ENCODE data around the gene PILRA.

Gene PILRA

DNA sequence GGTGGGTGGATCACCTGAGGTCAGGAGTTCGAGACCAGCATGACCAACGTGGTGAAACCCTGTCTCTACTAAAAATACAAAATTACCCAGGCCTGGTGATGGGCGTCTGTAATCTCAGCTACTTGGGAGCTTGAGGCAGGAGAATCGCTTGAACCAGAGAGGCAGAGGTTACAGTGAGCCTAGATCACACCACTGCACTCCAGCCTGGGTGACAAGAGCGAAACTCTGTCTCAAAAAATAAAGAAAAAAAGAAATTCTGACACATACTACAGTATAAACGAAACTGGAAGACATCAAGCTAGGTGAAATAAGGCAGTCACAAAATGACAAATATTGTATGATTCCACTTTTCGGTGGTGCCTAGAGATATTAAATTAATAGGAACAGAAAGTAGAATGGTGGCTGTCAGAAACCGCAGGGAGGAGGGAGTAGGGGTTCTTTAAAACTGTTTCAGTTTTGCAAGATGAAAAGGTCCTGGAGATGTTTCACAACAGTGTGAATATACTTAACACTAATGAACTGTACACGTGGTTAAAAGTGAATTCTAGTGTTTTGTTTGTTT, 23.2 kb downstream of the PILRA start:
- no peaks in the 10 kb centered on the region for H3K27me3 ChIP-seq (replicated peaks in 2 of 5; ENCODE audit: control insufficient read depth in 4 of 5, insufficient read depth in 5 of 5, low read length in 4 of 5)
- no peaks in the 10 kb centered on the region for H3K9me3 ChIP-seq (ENCODE audit: control extremely low read depth in 1 of 5, control insufficient read depth in 4 of 5, insufficient read depth in 2 of 5, low read depth in 1 of 5, low read length in 4 of 5)
- POLR2A ChIA-PET = no interaction called here
- H3K27ac ChIP-seq (ENCODE audit: insufficient read depth in 1 of 2, low read depth in 1 of 2, low read length in 2 of 2, poor library complexity in 1 of 2, severe bottlenecking in 2 of 2) = no peak overlapping the region
- H3K4me3 ChIP-seq (ENCODE audit: control insufficient read depth in 1 of 7, extremely low read depth in 1 of 7, insufficient read depth in 4 of 7, low read depth in 2 of 7, low read length in 6 of 7) = no peak overlapping the region
- peak in 2 of 3 donors; percentile 47 to 59 for DNase-seq
- peaks cover 0 to 4% (median 0%) of the 10 kb centered on the region in 4 experiments for H3K4me1 ChIP-seq (ENCODE audit: control extremely low read depth in 1 of 4, control insufficient read depth in 4 of 4, insufficient read depth in 4 of 4, low read length in 3 of 4)
- CTCF ChIA-PET = interaction anchor here (0.6 to 1.2 kb wide), 3 partner anchors 36 to 41 kb away, joined by 3 to 4 read pairs (median 3); no protein-coding TSS in a partner anchor
- WGBS (ENCODE audit: insufficient coverage) = 87% methylated on average over 5 of the region's 9 CpGs
- H3K36me3 ChIP-seq (ENCODE audit: control insufficient read depth in 4 of 4, insufficient read depth in 4 of 4, low read length in 3 of 4) = no peaks in the 10 kb centered on the region

DNA sequence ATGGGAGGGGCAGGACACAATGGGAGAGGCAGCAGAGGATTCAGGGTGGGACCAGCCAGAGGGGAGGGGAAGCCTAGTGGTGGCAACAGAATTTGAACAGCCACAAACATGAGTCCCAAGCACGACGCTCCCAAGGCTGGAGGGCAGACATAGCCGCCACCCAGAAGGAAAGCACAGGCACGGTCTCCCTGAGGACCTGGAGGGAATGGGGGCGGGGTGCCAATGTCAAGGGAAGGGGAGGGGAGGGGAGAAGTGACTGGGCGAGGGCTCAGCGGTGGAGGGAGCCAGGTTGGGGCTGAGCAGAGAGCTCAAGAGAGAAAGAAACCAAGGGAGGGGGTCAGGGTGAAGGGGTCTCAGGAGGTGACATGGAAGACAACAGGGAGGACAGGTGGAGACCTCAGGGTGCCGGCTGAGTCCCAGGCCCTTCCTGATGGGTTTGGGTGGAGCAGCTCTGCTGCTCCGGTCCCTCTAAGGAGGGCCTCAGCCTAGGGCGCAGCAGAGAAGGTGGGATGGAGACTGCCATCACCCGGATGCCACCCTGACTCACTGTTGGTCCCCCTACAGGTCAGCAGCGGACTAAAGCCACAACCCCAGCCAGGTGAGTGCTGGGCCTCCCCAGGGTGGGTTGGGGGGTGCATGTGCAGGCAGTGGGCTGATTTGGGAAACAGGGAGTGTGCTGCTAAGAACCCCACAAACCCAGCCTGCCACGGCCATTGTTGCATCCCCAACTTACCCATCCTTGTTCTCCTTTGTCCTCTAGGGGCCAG, 24.2 kb downstream of the PILRA start:
- peaks cover 0 to 4% (median 0%) of the 10 kb centered on the region in 4 experiments for H3K4me1 ChIP-seq (ENCODE audit: control extremely low read depth in 1 of 4, control insufficient read depth in 4 of 4, insufficient read depth in 4 of 4, low read length in 3 of 4)
- ChIA-PET CTCF (interaction anchor here (1.4 to 1.7 kb wide), 2 partner anchors 10 to 50 kb away, joined by 3 to 8 read pairs; no protein-coding TSS in a partner anchor), POLR2A (no interaction called here)
- DNase-seq = no peak
- H3K9me3 ChIP-seq (ENCODE audit: control extremely low read depth in 1 of 5, control insufficient read depth in 4 of 5, insufficient read depth in 2 of 5, low read depth in 1 of 5, low read length in 4 of 5) = no peaks in the 10 kb centered on the region
- no peak overlapping the region for H3K27ac ChIP-seq (ENCODE audit: insufficient read depth in 1 of 2, low read depth in 1 of 2, low read length in 2 of 2, poor library complexity in 1 of 2, severe bottlenecking in 2 of 2)
- WGBS (ENCODE audit: insufficient coverage) = 97% methylated on average over 11 of the region's 13 CpGs
- no peak overlapping the region for H3K4me3 ChIP-seq (ENCODE audit: control insufficient read depth in 1 of 7, extremely low read depth in 1 of 7, insufficient read depth in 4 of 7, low read depth in 2 of 7, low read length in 6 of 7)
- no peaks in the 10 kb centered on the region for H3K36me3 ChIP-seq (ENCODE audit: control insufficient read depth in 4 of 4, insufficient read depth in 4 of 4, low read length in 3 of 4)
- H3K27me3 ChIP-seq (replicated peaks in 2 of 5; ENCODE audit: control insufficient read depth in 4 of 5, insufficient read depth in 5 of 5, low read length in 4 of 5) = no peaks in the 10 kb centered on the region

DNA sequence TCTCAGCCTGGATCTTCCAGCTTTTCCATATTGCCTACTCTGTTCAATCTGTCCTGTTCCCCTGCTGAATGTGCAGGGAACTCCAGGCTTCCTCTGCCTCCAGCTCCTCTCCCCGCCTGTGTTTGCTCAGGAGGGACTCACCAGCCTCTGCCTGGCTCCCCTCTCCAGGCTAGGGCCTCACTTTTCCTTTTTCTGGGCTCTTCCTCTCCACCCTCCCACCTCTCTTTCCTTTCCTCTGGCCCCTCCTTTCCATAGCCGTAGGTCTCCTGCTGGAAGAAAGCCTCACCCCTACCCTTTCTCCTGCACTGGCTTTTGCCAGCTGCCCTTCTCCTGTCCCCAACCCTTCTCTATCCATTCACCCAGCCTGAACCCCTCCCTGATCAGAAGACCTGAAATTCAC, 25.0 kb downstream of the PILRA start:
- 79% methylated on average over 2 of the region's 2 CpGs for WGBS (ENCODE audit: insufficient coverage)
- H3K36me3 ChIP-seq (ENCODE audit: control insufficient read depth in 4 of 4, insufficient read depth in 4 of 4, low read length in 3 of 4) = no peaks in the 10 kb centered on the region
- H3K27me3 ChIP-seq (replicated peaks in 2 of 5; ENCODE audit: control insufficient read depth in 4 of 5, insufficient read depth in 5 of 5, low read length in 4 of 5) = no peaks in the 10 kb centered on the region
- no peak overlapping the region for H3K4me3 ChIP-seq (ENCODE audit: control insufficient read depth in 1 of 7, extremely low read depth in 1 of 7, insufficient read depth in 4 of 7, low read depth in 2 of 7, low read length in 6 of 7)
- peaks cover 0 to 4% (median 0%) of the 10 kb centered on the region in 4 experiments for H3K4me1 ChIP-seq (ENCODE audit: control extremely low read depth in 1 of 4, control insufficient read depth in 4 of 4, insufficient read depth in 4 of 4, low read length in 3 of 4)
- CTCF ChIA-PET = interaction anchor here (1.4 to 1.7 kb wide), 2 partner anchors 9 to 51 kb away, joined by 3 to 8 read pairs; no protein-coding TSS in a partner anchor
- no peak for DNase-seq
- no peak overlapping the region for H3K27ac ChIP-seq (ENCODE audit: insufficient read depth in 1 of 2, low read depth in 1 of 2, low read length in 2 of 2, poor library complexity in 1 of 2, severe bottlenecking in 2 of 2)
- H3K9me3 ChIP-seq (ENCODE audit: control extremely low read depth in 1 of 5, control insufficient read depth in 4 of 5, insufficient read depth in 2 of 5, low read depth in 1 of 5, low read length in 4 of 5) = no peaks in the 10 kb centered on the region
- POLR2A ChIA-PET = no interaction called here

DNA sequence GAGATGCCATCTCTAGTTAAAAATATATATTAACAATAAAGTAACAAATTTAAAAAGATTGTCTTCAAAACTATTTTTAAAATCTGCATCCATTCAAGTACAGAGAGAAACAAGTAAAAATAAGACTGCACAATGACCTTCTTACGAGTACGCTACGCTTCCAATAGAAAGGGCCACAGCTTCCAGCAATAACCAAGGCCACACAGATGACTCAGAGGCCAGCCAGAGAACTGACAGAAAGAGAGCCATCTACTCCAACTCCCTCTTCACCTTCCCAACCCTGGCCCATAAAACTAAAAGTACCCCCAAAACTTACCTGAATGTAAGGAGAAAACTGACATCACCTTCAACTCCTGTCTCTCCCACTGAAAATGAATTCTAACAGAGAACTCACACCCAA, 26.8 kb downstream of the PILRA start:
- H3K36me3 ChIP-seq (ENCODE audit: control insufficient read depth in 4 of 4, insufficient read depth in 4 of 4, low read length in 3 of 4) = no peaks in the 10 kb centered on the region
- WGBS (ENCODE audit: insufficient coverage) = 100% methylated on average over 3 of the region's 3 CpGs
- POLR2A ChIA-PET = no interaction called here

DNA sequence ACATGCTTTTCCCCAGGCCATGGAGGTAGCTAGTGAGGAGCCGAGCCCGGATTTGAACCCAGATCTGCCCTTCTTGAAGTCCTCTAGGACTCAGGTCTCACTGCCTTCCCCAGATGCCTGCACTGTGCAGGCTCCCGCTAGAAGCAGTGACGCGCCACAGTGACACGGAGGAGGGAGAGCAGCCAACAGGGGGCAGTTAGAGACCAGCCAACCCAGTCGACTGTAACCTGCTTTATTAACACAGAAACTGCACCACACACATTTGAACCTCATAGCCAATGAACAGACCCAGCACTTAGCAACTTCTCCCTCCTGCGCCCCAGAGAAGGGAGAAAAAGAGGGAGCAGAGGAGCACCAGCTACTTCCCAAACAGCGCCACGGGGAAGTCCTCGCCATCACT, 27.4 kb downstream of the PILRA start:
- Histone ChIP-seq H3K27me3 (replicated peaks in 2 of 5; ENCODE audit: control insufficient read depth in 4 of 5, insufficient read depth in 5 of 5, low read length in 4 of 5) (no peaks in the 10 kb centered on the region), H3K9me3 (ENCODE audit: control extremely low read depth in 1 of 5, control insufficient read depth in 4 of 5, insufficient read depth in 2 of 5, low read depth in 1 of 5, low read length in 4 of 5) (no peaks in the 10 kb centered on the region), H3K4me1 (ENCODE audit: control extremely low read depth in 1 of 4, control insufficient read depth in 4 of 4, insufficient read depth in 4 of 4, low read length in 3 of 4) (peaks cover 0 to 4% (median 0%) of the 10 kb centered on the region in 4 experiments), H3K36me3 (ENCODE audit: control insufficient read depth in 4 of 4, insufficient read depth in 4 of 4, low read length in 3 of 4) (no peaks in the 10 kb centered on the region), H3K4me3 (ENCODE audit: control insufficient read depth in 1 of 7, extremely low read depth in 1 of 7, insufficient read depth in 4 of 7, low read depth in 2 of 7, low read length in 6 of 7) (no peak overlapping the region), H3K27ac (ENCODE audit: insufficient read depth in 1 of 2, low read depth in 1 of 2, low read length in 2 of 2, poor library complexity in 1 of 2, severe bottlenecking in 2 of 2) (no peak overlapping the region)
- DNase-seq = peak; percentile 15 to 36 (median 24)
- ChIA-PET CTCF (interaction anchor here (0.6 to 2.4 kb wide), 5 partner anchors 14 to 108 kb away, joined by 3 to 9 read pairs (median 4); no protein-coding TSS in a partner anchor), POLR2A (interaction anchor here (0.5 kb wide), 1 partner anchor 46 kb away, joined by 5 read pairs; no protein-coding TSS in a partner anchor)
- WGBS (ENCODE audit: insufficient coverage) = 97% methylated on average over 4 of the region's 11 CpGs

More for the DNA sequence above, 26.8 kb downstream of the PILRA start:
- CTCF ChIA-PET = interaction anchor here (0.8 to 1.2 kb wide), 2 partner anchors 16 to 54 kb away, joined by 3 to 5 read pairs; no protein-coding TSS in a partner anchor
- Histone ChIP-seq H3K27me3 (replicated peaks in 2 of 5; ENCODE audit: control insufficient read depth in 4 of 5, insufficient read depth in 5 of 5, low read length in 4 of 5) (no peaks in the 10 kb centered on the region), H3K27ac (ENCODE audit: insufficient read depth in 1 of 2, low read depth in 1 of 2, low read length in 2 of 2, poor library complexity in 1 of 2, severe bottlenecking in 2 of 2) (no peak overlapping the region), H3K9me3 (ENCODE audit: control extremely low read depth in 1 of 5, control insufficient read depth in 4 of 5, insufficient read depth in 2 of 5, low read depth in 1 of 5, low read length in 4 of 5) (no peaks in the 10 kb centered on the region), H3K4me3 (ENCODE audit: control insufficient read depth in 1 of 7, extremely low read depth in 1 of 7, insufficient read depth in 4 of 7, low read depth in 2 of 7, low read length in 6 of 7) (no peak overlapping the region), H3K4me1 (ENCODE audit: control extremely low read depth in 1 of 4, control insufficient read depth in 4 of 4, insufficient read depth in 4 of 4, low read length in 3 of 4) (peaks cover 0 to 4% (median 0%) of the 10 kb centered on the region in 4 experiments)
- no peak for DNase-seq

DNA sequence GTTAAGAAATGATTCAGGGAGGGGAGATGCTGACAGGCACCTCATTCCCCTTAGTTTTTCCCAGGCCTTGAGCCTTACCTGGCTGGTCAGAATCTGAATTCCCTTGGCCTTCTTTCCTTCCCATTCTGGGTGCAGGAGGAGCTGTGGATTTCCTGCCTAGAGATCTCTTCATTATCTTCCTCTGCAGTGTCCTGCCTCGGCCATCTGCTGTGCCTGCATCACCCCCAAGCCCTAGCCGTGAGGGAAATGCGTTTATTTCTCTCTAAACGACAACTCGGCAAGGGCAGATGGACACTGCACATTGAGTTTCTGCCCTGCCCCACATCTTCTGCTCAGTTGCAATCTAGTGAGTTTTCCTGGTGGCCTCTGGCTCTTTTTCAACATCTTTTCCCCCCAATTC, 28.5 kb downstream of the PILRA start:
- no peak overlapping the region for H3K4me3 ChIP-seq (ENCODE audit: control insufficient read depth in 1 of 7, extremely low read depth in 1 of 7, insufficient read depth in 4 of 7, low read depth in 2 of 7, low read length in 6 of 7)
- no peak overlapping the region for H3K27ac ChIP-seq (ENCODE audit: insufficient read depth in 1 of 2, low read depth in 1 of 2, low read length in 2 of 2, poor library complexity in 1 of 2, severe bottlenecking in 2 of 2)
- no peaks in the 10 kb centered on the region for H3K36me3 ChIP-seq (ENCODE audit: control insufficient read depth in 4 of 4, insufficient read depth in 4 of 4, low read length in 3 of 4)
- H3K9me3 ChIP-seq (ENCODE audit: control extremely low read depth in 1 of 5, control insufficient read depth in 4 of 5, insufficient read depth in 2 of 5, low read depth in 1 of 5, low read length in 4 of 5) = no peaks in the 10 kb centered on the region
- H3K4me1 ChIP-seq (ENCODE audit: control extremely low read depth in 1 of 4, control insufficient read depth in 4 of 4, insufficient read depth in 4 of 4, low read length in 3 of 4) = peaks cover 0 to 4% (median 0%) of the 10 kb centered on the region in 4 experiments
- ChIA-PET POLR2A (no interaction called here), CTCF (interaction anchor here (1.1 to 2.4 kb wide), 6 partner anchors 13 to 59 kb away, joined by 3 to 9 read pairs (median 6); no protein-coding TSS in a partner anchor)
- 92% methylated on average over 5 of the region's 5 CpGs for WGBS (ENCODE audit: insufficient coverage)
- no peaks in the 10 kb centered on the region for H3K27me3 ChIP-seq (replicated peaks in 2 of 5; ENCODE audit: control insufficient read depth in 4 of 5, insufficient read depth in 5 of 5, low read length in 4 of 5)
- no peak for DNase-seq

DNA sequence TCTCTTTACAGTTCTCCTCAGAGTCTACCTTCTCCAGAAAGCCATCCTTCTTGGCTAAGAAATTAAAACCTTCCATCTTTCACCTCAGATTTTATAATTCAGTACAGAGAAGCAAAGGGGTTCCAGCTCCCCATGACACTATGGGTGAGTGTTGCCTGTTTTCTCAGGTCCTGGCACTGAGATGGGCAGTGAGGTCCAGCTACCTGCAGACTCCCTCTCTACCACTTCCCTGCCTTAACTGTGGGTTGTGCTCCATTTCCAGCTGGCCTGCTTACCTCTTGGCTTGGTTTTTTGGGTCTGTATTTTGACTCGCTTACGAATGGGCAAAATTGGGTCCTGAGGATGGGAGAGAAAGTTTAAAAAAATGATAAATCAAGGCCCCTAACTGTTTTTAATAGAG, 29.0 kb downstream of the PILRA start:
- Histone ChIP-seq H3K27me3 (replicated peaks in 2 of 5; ENCODE audit: control insufficient read depth in 4 of 5, insufficient read depth in 5 of 5, low read length in 4 of 5) (no peaks in the 10 kb centered on the region), H3K36me3 (ENCODE audit: control insufficient read depth in 4 of 4, insufficient read depth in 4 of 4, low read length in 3 of 4) (no peaks in the 10 kb centered on the region), H3K27ac (ENCODE audit: insufficient read depth in 1 of 2, low read depth in 1 of 2, low read length in 2 of 2, poor library complexity in 1 of 2, severe bottlenecking in 2 of 2) (no peak overlapping the region), H3K9me3 (ENCODE audit: control extremely low read depth in 1 of 5, control insufficient read depth in 4 of 5, insufficient read depth in 2 of 5, low read depth in 1 of 5, low read length in 4 of 5) (no peaks in the 10 kb centered on the region), H3K4me1 (ENCODE audit: control extremely low read depth in 1 of 4, control insufficient read depth in 4 of 4, insufficient read depth in 4 of 4, low read length in 3 of 4) (peaks cover 0 to under 1% (median 0%) of the 10 kb centered on the region in 4 experiments), H3K4me3 (ENCODE audit: control insufficient read depth in 1 of 7, extremely low read depth in 1 of 7, insufficient read depth in 4 of 7, low read depth in 2 of 7, low read length in 6 of 7) (no peak overlapping the region)
- 90% methylated on average over 2 of the region's 2 CpGs for WGBS (ENCODE audit: insufficient coverage)
- DNase-seq = no peak
- CTCF ChIA-PET = interaction anchor here (1.1 to 2.4 kb wide), 6 partner anchors 8 to 59 kb away, joined by 3 to 9 read pairs (median 4); no protein-coding TSS in a partner anchor
- POLR2A ChIA-PET = interaction anchor here (0.7 kb wide), 1 partner anchor 26 kb away, joined by 3 read pairs; the partner anchor contains the start of gene ZCWPW1
